Measurements from ENCODE around the gene PJA2. TPM values are rescaled to one million over a fixed set of nuclear protein-coding genes. Genes with fewer than 3 reads are reported as not detected.

The PJA2 gene
- total and polyA plus RNA-seq, 9 of the 15 experiments (the other 6 are each of a cell fraction or from before 2014, with no cell fraction given) = 25.1 to 82.1 (median 50.1) TPM

DNA sequence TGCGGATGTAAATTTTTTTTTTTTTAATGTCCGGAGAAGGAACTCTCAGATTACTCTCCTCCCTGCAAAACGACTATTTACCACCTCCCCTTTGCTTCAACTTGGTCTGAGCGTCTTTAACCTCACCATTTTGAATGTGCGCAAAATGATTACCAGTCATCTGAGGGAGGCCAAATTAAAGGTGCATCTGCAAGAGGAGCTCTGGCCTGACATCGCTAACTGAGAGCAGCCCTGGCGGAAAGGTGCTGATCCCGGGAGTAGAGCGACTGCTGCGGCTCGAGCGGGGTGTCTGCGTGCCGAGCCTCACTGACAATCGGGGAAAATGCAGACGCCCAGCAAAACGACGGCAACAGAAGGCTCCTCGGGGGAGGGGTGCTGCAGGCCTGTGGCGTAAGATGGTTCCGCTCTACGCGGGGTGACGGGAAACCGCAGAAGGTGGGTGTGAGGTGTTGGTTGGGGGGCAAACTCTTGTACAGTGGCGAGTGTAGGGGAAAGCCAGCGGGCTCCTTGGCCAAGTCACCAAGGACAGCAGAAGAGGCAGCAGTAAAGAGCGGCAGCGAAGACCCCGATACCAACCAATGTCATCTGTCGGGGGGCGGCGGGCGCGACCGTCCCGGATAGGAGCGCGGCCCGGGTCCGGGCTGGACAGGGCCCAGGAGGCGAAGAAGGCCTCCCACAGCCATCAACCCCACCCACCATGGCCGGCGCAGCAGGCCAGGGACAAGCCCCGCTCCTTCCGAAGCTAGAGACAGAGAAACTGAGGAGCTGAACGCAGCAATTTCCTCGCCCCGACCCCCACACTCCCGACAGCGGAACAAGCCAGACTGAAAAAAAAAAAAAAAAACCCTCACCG lies 557 bp downstream of the PJA2 start (continued):
- TF ChIP-seq, protein P1, sequence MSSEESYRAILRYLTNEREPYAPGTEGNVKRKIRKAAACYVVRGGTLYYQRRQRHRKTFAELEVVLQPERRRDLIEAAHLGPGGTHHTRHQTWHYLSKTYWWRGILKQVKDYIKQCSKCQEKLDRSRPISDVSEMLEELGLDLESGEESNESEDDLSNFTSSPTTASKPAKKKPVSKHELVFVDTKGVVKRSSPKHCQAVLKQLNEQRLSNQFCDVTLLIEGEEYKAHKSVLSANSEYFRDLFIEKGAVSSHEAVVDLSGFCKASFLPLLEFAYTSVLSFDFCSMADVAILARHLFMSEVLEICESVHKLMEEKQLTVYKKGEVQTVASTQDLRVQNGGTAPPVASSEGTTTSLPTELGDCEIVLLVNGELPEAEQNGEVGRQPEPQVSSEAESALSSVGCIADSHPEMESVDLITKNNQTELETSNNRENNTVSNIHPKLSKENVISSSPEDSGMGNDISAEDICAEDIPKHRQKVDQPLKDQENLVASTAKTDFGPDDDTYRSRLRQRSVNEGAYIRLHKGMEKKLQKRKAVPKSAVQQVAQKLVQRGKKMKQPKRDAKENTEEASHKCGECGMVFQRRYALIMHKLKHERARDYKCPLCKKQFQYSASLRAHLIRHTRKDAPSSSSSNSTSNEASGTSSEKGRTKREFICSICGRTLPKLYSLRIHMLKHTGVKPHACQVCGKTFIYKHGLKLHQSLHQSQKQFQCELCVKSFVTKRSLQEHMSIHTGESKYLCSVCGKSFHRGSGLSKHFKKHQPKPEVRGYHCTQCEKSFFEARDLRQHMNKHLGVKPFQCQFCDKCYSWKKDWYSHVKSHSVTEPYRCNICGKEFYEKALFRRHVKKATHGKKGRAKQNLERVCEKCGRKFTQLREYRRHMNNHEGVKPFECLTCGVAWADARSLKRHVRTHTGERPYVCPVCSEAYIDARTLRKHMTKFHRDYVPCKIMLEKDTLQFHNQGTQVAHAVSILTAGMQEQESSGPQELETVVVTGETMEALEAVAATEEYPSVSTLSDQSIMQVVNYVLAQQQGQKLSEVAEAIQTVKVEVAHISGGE (CRISPR knock-in tag; IDR thresholded peaks at IDR 0.05) = no peak
- TF ChIP-seq, protein P2, sequence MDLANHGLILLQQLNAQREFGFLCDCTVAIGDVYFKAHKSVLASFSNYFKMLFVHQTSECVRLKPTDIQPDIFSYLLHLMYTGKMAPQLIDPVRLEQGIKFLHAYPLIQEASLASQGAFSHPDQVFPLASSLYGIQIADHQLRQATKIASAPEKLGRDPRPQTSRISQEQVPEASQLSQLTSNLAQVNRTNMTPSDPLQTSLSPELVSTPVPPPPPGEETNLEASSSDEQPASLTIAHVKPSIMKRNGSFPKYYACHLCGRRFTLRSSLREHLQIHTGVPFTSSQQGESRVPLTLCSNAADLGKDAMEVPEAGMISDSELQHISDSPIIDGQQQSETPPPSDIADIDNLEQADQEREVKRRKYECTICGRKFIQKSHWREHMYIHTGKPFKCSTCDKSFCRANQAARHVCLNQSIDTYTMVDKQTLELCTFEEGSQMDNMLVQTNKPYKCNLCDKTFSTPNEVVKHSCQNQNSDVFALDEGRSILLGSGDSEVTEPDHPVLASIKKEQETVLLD (IDR thresholded peaks at IDR 0.05) = no peak; the same call in 1 of the 2 replicates
- TF ChIP-seq, protein P3, sequence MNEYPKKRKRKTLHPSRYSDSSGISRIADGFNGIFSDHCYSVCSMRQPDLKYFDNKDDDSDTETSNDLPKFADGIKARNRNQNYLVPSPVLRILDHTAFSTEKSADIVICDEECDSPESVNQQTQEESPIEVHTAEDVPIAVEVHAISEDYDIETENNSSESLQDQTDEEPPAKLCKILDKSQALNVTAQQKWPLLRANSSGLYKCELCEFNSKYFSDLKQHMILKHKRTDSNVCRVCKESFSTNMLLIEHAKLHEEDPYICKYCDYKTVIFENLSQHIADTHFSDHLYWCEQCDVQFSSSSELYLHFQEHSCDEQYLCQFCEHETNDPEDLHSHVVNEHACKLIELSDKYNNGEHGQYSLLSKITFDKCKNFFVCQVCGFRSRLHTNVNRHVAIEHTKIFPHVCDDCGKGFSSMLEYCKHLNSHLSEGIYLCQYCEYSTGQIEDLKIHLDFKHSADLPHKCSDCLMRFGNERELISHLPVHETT (CRISPR knock-in tag; conservative IDR thresholded peaks at IDR 0.05 in 1 of 2, IDR thresholded peaks at IDR 0.05 in 1 of 2) = no peak
- TF ChIP-seq, protein P4, sequence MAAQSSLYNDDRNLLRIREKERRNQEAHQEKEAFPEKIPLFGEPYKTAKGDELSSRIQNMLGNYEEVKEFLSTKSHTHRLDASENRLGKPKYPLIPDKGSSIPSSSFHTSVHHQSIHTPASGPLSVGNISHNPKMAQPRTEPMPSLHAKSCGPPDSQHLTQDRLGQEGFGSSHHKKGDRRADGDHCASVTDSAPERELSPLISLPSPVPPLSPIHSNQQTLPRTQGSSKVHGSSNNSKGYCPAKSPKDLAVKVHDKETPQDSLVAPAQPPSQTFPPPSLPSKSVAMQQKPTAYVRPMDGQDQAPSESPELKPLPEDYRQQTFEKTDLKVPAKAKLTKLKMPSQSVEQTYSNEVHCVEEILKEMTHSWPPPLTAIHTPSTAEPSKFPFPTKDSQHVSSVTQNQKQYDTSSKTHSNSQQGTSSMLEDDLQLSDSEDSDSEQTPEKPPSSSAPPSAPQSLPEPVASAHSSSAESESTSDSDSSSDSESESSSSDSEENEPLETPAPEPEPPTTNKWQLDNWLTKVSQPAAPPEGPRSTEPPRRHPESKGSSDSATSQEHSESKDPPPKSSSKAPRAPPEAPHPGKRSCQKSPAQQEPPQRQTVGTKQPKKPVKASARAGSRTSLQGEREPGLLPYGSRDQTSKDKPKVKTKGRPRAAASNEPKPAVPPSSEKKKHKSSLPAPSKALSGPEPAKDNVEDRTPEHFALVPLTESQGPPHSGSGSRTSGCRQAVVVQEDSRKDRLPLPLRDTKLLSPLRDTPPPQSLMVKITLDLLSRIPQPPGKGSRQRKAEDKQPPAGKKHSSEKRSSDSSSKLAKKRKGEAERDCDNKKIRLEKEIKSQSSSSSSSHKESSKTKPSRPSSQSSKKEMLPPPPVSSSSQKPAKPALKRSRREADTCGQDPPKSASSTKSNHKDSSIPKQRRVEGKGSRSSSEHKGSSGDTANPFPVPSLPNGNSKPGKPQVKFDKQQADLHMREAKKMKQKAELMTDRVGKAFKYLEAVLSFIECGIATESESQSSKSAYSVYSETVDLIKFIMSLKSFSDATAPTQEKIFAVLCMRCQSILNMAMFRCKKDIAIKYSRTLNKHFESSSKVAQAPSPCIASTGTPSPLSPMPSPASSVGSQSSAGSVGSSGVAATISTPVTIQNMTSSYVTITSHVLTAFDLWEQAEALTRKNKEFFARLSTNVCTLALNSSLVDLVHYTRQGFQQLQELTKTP (IDR thresholded peaks at IDR 0.05; ENCODE audit: low read depth in 1 of 2, partially characterized antibody in 2 of 2) = peak; percentile 34 to 68
- no peak for TF ChIP-seq ADNP (tag; IDR thresholded peaks at IDR 0.05)
- TF ChIP-seq, protein P5, sequence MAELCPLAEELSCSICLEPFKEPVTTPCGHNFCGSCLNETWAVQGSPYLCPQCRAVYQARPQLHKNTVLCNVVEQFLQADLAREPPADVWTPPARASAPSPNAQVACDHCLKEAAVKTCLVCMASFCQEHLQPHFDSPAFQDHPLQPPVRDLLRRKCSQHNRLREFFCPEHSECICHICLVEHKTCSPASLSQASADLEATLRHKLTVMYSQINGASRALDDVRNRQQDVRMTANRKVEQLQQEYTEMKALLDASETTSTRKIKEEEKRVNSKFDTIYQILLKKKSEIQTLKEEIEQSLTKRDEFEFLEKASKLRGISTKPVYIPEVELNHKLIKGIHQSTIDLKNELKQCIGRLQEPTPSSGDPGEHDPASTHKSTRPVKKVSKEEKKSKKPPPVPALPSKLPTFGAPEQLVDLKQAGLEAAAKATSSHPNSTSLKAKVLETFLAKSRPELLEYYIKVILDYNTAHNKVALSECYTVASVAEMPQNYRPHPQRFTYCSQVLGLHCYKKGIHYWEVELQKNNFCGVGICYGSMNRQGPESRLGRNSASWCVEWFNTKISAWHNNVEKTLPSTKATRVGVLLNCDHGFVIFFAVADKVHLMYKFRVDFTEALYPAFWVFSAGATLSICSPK (IDR thresholded peaks at IDR 0.05; ENCODE audit: borderline replicate concordance) = 0 out of 2 replicates have a peak, but pooled peaks have one; percentile 9
- no peak for TF ChIP-seq ZNF445 (CRISPR knock-in tag; IDR thresholded peaks at IDR 0.05; ENCODE audit: low read depth)
- TF ChIP-seq ZNF780A (CRISPR knock-in tag; IDR thresholded peaks at IDR 0.05) = no peak
- no peak for TF ChIP-seq EP300 (IDR thresholded peaks at IDR 0.05; ENCODE audit: low read length)
- TF ChIP-seq NR2C2 (CRISPR knock-in tag; IDR thresholded peaks at IDR 0.05) = no peak
- TF ChIP-seq NR2C2 (tag; IDR thresholded peaks at IDR 0.05) = no peak
- TF ChIP-seq SUPT5H (IDR thresholded peaks at IDR 0.05) = peak; percentile 84
- no peak for TF ChIP-seq SMAD2 (IDR thresholded peaks at IDR 0.05; ENCODE audit: low read depth, low read length)
